NCI-H1694 (cell line): Measurements from ENCODE around the gene SMARCA1.
"Not testable (repeated sequence)": the region's sequence is repeated elsewhere in the genome, so short reads cannot be mapped to it uniquely, and the experiment has no call there.

Experiments used
- DNase-seq: peaks from one replicate; lab custom pipeline; 2025; lab: John Stamatoyannopoulos, UW

The SMARCA1 gene, protein sequence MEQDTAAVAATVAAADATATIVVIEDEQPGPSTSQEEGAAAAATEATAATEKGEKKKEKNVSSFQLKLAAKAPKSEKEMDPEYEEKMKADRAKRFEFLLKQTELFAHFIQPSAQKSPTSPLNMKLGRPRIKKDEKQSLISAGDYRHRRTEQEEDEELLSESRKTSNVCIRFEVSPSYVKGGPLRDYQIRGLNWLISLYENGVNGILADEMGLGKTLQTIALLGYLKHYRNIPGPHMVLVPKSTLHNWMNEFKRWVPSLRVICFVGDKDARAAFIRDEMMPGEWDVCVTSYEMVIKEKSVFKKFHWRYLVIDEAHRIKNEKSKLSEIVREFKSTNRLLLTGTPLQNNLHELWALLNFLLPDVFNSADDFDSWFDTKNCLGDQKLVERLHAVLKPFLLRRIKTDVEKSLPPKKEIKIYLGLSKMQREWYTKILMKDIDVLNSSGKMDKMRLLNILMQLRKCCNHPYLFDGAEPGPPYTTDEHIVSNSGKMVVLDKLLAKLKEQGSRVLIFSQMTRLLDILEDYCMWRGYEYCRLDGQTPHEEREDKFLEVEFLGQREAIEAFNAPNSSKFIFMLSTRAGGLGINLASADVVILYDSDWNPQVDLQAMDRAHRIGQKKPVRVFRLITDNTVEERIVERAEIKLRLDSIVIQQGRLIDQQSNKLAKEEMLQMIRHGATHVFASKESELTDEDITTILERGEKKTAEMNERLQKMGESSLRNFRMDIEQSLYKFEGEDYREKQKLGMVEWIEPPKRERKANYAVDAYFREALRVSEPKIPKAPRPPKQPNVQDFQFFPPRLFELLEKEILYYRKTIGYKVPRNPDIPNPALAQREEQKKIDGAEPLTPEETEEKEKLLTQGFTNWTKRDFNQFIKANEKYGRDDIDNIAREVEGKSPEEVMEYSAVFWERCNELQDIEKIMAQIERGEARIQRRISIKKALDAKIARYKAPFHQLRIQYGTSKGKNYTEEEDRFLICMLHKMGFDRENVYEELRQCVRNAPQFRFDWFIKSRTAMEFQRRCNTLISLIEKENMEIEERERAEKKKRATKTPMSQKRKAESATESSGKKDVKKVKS

DNA sequence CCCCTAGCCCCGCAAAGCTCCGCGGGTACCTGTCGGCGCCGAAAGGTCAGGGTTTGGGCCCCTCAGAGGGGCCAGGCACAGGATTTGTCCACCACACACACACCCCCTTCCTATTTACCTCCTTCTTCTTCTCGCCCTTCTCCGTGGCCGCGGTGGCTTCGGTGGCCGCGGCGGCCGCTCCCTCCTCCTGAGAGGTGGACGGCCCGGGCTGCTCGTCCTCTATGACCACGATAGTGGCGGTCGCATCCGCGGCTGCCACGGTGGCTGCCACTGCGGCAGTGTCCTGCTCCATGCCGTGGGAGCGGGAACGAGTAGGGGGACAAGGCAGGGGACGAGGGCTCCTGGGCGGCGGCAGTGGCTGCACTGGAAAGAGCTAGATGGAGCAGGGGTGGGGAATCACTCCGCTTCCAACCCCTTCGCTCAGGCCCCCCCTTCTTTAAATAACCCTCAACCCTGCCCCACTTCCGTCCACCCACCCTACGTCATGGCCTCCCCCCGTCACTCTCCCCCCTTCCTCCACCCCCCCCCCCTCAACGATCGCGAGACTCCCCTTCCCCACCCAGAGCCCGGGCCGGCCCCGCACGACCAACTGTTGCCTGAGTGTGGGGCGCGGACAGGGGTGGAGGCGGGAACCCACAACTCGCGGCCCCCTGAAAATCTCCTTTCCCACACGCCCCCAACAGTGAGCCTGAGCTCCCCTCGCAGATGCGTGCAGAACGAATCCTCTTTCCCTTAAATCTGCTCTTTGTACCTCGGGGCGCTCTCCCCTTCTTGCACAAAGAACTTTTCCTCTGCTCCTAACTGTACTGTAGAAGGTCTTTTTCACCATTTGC lies at the start of gene SMARCA1:
Gene SMARCA1 (minus strand): TSS at position 412 of the 833 bp plus-strand sequence. CDS start 120 bp downstream, at position 292.
- DNase-seq: no peak

GRCh38 chrX:129572422-129572821 lies 49.1 kb upstream of the SMARCA1 start:
- no peak for DNase-seq

- no peak for DNase-seq
These were observed 45.1 kb upstream of the SMARCA1 start for GRCh38 chrX:129568349-129568748.

DNA sequence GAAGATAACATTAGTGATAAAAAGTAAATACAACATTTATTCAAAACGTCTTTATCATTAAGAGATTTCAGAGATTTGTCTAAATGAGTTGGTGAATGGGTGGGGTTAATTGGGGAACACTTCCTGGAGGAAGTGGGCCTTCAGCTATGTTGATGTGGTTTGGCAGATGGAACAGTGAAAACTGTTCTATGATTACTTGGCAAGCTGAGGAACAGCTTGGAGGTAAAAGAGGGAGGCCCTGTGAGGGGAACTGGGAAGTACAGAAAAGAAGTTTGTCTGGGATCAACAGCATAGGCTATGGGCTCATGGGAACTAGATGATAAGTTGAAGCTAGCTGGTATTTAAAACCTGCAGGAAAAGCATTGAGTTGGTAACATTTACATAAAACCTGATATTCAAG lies 42.8 kb upstream of the SMARCA1 start:
- no peak for DNase-seq

DNA sequence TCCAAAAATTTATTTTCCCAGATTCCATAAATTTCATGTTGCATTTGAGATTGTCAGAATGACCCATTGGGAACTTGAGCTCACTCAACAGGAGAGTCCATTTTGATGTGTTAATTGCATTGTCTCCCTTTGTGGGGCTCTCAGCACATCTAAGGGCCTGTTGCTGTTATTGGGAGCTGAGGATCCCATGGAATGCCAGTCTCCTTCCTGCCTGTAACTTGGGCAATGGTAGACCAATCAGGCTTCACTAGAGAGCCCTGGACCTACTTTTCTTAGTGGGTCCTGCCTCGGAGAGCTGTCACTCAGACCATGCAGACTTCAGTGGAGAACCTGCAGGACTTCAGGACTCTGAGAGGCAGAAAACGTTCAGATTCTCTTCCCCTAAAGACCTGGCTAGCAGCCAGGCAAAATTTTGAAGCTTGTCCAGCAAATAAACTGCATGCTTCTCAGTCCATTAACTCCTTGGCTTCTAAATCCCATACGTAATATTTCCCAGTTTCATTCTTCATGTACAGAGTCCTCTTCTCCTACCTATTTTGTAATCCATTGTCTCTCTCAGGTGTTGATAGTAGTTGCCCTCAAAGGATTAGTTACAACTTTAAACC lies 41.9 kb upstream of the SMARCA1 start:
- no peak for DNase-seq

GRCh38 chrX:129564345-129564744 lies 41.1 kb upstream of the SMARCA1 start:
- not testable (repeated sequence) for DNase-seq

DNA sequence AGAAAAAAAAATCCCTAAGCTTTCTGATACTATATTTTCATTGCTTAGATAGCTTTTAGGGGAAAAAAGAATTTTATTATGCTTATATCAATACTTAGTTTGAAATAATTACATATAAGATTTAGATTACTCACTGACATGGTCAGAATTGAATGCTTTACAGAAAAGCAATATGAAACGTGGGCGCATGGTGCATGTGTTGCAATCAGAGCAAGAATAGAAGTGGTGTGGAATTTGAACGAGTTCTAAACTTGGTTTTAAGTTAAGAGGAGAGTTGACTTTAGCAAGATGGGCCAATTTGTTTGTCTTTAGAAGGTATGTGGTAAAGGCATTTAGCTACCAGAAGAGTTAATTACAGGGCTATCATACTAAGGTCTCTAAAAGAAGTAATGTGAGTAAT lies 38.2 kb upstream of the SMARCA1 start:
- DNase-seq: no peak

DNA sequence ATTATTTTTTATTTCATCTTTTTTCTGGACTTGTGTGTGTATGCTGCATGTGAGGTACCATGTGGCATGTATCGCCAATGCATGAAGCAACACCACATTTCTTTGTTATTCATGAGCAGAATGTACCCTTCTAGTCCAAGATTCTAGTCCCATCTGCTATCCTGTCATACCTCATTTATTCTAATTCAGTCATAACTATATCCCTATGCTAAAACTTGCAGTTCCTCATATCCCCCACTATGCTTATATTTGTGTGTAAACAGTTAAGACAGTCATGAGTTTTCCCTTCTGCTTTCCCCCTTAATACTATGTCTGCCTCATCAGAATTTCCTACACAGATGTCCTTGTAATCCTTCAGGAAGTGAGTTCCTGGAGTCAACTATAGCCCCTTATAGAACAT lies 36.5 kb upstream of the SMARCA1 start:
- DNase-seq: no peak

DNA sequence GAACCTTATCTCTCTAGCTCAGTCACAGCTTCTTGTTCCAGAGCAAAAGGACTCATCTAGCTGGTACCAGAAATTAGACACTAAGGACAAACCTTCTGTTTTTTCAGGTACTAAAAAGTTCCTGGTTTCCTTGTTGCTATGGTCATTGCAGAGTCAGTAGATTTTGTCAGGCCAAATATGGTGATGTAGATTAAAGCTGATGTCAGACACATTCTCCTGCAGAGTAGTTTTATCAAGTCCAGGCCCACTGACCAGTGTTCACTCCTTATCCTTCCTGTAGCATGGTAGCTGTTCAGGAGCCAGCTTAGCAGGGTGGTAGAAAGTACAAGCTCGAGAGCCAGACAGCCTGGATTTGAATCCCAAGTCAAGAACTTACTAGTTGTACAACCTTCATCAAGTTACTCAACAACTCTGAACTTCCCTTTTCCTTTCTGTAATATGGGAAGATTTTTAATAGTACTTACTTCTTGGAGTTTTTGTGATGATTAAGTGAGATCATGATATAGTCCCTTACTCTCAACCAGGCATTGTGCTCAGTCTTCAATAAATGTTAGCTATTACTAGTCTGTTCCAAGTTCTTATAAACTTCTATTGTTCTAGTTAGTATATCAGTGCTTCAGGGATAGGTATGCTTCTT lies 34.7 kb upstream of the SMARCA1 start:
- no peak for DNase-seq

DNA sequence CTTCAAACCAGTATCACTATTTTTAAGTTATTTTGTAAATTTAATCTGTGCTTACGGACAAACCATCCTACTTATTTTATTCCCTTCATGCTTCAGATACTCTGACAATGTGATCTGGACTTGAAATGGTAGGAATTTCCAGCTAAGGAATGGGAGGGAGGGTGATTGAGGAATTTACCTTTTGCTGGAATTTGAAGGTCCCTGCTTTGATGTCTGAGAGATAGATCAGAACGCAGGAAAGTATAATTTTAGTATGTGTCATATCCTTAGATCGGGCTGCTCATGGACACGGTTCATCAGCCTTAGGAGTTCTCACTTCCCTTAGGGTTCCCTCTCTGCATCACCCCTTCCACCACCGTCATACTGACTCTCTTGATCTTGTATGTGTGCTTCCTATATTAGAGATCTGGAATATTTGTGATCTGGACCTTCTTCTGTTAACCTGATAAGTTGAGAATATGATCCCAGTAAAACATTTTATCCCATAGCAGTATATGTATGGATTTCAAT lies 33.6 kb upstream of the SMARCA1 start:
- DNase-seq: no peak

DNA sequence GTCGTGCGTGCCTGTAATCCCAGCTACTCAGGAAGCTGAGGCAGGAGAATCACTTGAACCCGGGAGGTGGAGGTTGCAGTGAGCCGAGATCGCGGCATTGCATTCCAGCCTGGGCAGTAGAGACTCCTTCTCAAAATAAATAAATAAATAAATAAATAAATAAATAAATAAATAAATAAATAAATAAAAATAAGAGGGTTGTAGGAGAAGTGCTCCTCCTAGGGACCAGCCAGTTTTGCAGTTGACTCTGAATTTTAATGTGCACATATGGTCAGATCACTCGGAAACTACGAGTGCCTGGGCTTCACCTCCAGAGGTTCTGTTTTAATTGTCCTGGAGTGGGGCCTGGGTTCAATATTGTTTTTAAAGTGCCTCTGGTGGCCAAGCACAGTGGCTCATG lies 31.5 kb upstream of the SMARCA1 start:
- not testable (repeated sequence) for DNase-seq

GRCh38 chrX:129553619-129554288 lies 30.5 kb upstream of the SMARCA1 start:
- DNase-seq: no peak

DNA sequence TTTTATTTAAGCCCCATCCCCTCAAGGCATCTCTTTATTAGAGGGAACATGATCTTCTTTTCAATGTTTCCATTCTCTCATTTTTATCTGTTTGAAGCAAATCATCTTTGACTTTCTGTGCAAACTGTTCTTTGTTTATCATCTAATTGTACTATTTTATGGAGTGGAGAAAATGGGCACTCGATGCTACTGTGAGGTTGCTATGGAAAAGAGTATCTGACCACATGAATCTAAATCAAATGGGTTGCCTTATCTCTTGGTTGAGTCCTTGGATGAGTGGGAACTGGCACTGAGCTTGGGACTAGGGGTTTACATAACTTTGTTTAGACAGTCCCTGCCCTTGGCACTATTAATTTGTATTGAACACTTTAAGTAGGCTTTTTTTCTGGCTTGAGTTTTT lies 25.8 kb upstream of the SMARCA1 start:
- DNase-seq: no peak

- DNase-seq: no peak
These were observed 22.1 kb upstream of the SMARCA1 start for GRCh38 chrX:129545408-129545807.

DNA sequence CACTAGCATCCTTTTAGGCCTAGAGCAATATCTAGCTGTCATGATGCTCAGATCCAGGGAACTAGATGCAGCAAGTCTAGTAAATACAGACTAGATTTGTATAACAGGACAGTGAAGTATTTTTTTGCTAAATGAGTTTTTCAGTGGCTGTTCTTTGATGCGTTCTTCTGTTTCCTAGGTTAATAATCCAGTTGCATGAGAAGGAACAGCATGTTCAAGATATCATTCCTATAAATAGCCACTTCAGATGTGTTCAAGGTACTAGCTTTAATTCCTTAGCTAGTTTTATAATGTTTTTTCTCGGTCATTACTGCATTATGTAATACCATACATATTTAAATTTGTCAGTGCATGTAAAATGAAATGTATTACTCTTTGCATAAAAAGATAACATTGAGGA lies 21.5 kb upstream of the SMARCA1 start:
- DNase-seq: no peak

- DNase-seq: no peak
These were observed 17.5 kb upstream of the SMARCA1 start for GRCh38 chrX:129540722-129541184.

DNA sequence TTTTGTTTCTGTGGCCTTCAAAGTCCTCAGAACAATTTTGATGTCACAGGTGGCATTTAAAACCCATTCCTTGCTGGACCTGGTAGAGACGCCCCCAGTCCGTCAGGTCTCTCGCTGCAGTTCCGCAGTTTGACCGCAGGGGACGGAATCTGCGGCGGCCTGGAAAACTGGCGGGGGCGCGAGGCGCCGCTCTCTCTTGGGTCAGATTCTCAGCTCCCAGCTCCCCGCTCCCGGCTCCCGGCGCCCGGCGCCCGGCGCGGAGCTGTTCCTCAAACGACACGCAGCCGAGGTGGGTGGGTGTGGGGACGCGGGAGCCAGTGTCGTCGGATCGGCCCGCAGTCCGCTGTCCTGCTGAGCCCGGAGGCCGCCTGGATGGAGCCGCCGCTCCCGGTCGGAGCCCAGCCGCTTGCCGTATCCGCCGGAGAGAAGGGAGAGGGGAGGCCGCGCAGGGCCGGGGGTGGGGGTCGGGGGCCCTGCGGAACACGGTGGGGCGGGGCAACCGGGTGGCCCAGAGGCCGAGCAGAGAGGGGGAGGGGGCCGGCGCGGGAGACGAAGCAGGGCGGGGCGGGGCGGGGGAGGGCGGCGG lies 16.9 kb upstream of the SMARCA1 start, which contains the start of gene OCRL:
Gene OCRL (plus strand): TSS at position 192 of the 586 bp plus-strand sequence. CDS start 181 bp downstream, at position 373.
- peak; percentile 40 for DNase-seq

DNA sequence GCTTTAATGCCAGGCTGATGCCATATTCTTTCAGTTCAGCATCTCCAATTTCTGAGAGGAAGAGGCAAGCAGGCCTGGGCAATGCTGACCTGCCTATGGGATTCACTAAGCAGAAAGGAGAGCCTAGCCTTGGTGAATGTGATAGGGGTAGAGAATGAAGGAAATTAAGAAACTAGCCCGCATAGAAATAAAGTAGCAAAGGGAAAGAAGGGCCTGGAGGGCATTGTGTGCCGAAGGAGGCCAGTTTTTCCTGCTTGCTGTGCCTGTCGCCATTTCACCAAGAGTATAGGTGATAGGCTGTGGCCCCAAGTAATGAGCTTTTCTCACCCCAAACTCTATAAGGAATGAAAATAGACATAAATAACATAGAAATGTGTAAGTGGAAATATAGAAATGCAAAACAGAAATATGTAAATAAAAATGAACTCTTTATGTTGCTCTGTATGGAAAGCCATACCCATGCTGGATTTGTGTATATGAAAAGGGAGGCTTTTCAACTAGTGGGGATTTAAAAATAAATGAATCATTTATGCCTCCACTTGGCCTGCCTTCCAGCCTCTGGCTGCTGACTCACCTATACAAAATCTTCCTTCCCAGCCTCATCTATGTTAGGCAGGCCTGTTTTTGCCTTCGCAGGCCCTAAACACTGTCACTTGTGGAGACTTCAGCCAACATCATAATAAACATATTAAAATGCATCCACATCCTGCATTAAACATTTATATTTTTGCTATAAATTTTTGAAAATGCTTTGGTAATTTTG lies 11.7 kb upstream of the SMARCA1 start:
- DNase-seq: no peak

GRCh38 chrX:129531132-129531531 lies 7.8 kb upstream of the SMARCA1 start:
- no peak for DNase-seq
